Measurements from ENCODE around the gene TCF12.

The TCF12 gene

DNA sequence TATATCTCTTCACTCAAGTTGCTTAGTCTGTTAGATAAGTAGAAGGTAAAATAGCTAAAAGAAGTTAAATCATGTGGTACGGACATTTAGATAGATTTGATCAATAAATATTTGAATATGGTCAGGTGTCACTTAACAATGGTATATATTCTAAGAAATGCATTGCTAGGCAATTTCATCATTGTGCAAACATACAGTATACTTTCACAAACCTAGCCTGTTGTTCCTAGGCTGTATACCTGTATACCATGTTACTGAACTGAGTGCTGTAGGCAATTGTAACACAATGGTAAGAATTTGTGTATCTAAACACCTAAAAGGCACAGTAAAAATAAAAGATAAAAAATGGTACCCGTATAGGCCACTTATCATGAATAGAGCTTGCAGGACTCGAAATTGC is 345.1 kb downstream of the TCF12 start:
- H3K4me2 ChIP-seq (ENCODE audit: low read depth, low read length, poor library complexity, severe bottlenecking), result no peak overlapping the region
- H3K36me3 ChIP-seq (ENCODE audit: insufficient read depth, low read length), result peaks cover 39% of the 10 kb centered on the region
- H4K20me1 ChIP-seq (ENCODE audit: insufficient read depth, low read length, poor library complexity, severe bottlenecking), result no peaks in the 10 kb centered on the region
- no peaks in the 10 kb centered on the region for H3K9me2 ChIP-seq (replicated peaks; ENCODE audit: low read depth, low read length)
- H3K9ac ChIP-seq (ENCODE audit: low read depth, low read length, poor library complexity, severe bottlenecking), result no peak overlapping the region
- no peak for TF ChIP-seq EZH2phosphoT487 (IDR thresholded peaks at IDR 0.05; ENCODE audit: borderline replicate concordance)
- TF ChIP-seq, protein P1, sequence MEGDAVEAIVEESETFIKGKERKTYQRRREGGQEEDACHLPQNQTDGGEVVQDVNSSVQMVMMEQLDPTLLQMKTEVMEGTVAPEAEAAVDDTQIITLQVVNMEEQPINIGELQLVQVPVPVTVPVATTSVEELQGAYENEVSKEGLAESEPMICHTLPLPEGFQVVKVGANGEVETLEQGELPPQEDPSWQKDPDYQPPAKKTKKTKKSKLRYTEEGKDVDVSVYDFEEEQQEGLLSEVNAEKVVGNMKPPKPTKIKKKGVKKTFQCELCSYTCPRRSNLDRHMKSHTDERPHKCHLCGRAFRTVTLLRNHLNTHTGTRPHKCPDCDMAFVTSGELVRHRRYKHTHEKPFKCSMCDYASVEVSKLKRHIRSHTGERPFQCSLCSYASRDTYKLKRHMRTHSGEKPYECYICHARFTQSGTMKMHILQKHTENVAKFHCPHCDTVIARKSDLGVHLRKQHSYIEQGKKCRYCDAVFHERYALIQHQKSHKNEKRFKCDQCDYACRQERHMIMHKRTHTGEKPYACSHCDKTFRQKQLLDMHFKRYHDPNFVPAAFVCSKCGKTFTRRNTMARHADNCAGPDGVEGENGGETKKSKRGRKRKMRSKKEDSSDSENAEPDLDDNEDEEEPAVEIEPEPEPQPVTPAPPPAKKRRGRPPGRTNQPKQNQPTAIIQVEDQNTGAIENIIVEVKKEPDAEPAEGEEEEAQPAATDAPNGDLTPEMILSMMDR (conservative IDR thresholded peaks at IDR 0.05; ENCODE audit: low read length), result no peak
- H3K4me1 ChIP-seq (ENCODE audit: insufficient read depth, low read length, poor library complexity, severe bottlenecking), result no peaks in the 10 kb centered on the region
- H3K79me2 ChIP-seq (ENCODE audit: insufficient read depth, low read length), result no peaks in the 10 kb centered on the region
- H3K27me3 ChIP-seq (ENCODE audit: insufficient read depth, low read length, poor library complexity, severe bottlenecking), result no peaks in the 10 kb centered on the region
- H3K4me3 ChIP-seq (ENCODE audit: low read length, poor library complexity, severe bottlenecking), result no peak overlapping the region
- H3F3A ChIP-seq (ENCODE audit: low read depth), result no peaks in the 10 kb centered on the region
- no peaks in the 10 kb centered on the region for H3K9me3 ChIP-seq (ENCODE audit: insufficient read depth, low read depth, low read length)
- H2AFZ ChIP-seq (ENCODE audit: low read length), result no peak overlapping the region

DNA sequence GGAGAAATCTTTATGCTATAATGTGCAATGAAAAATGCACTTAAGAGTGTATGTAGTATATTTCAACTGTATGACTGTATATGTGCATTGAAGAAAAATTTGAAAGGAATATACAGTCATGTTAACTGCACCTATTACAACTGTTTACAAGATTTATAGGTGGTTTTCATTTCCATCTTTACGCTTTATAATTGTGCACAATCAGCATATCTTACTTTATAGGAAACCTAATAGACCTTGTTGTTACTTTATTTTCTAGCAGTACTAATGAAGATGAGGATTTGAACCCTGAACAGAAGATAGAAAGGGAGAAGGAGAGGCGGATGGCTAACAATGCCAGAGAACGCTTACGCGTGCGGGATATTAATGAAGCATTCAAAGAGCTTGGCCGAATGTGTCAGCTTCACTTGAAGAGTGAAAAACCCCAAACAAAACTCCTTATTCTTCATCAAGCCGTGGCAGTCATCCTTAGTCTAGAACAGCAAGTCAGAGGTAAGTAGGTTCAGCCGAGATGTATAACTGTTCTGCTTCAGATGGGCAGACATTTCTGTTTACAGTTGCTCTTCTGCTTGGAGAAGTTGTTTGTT is 354.4 kb downstream of the TCF12 start:
- no peak overlapping the region for H3K4me2 ChIP-seq (ENCODE audit: low read depth, low read length, poor library complexity, severe bottlenecking)
- H3K9me3 ChIP-seq (ENCODE audit: insufficient read depth, low read depth, low read length), result no peaks in the 10 kb centered on the region
- H3K36me3 ChIP-seq (ENCODE audit: insufficient read depth, low read length), result peaks cover 39% of the 10 kb centered on the region; the same call in 1 of the 2 replicates
- H3K9ac ChIP-seq (ENCODE audit: low read depth, low read length, poor library complexity, severe bottlenecking), result no peak overlapping the region
- no peak overlapping the region for H2AFZ ChIP-seq (ENCODE audit: low read length)
- no peaks in the 10 kb centered on the region for H3F3A ChIP-seq (ENCODE audit: low read depth)
- H3K9me2 ChIP-seq (replicated peaks; ENCODE audit: low read depth, low read length), result no peaks in the 10 kb centered on the region
- no peaks in the 10 kb centered on the region for H3K4me1 ChIP-seq (ENCODE audit: insufficient read depth, low read length, poor library complexity, severe bottlenecking)
- H4K20me1 ChIP-seq (ENCODE audit: insufficient read depth, low read length, poor library complexity, severe bottlenecking), result no peaks in the 10 kb centered on the region
- H3K79me2 ChIP-seq (ENCODE audit: insufficient read depth, low read length), result no peaks in the 10 kb centered on the region
- no peak overlapping the region for H3K4me3 ChIP-seq (ENCODE audit: low read length, poor library complexity, severe bottlenecking)
- no peaks in the 10 kb centered on the region for H3K27me3 ChIP-seq (ENCODE audit: insufficient read depth, low read length, poor library complexity, severe bottlenecking)
- TF ChIP-seq EZH2phosphoT487 (IDR thresholded peaks at IDR 0.05; ENCODE audit: borderline replicate concordance), result no peak

DNA sequence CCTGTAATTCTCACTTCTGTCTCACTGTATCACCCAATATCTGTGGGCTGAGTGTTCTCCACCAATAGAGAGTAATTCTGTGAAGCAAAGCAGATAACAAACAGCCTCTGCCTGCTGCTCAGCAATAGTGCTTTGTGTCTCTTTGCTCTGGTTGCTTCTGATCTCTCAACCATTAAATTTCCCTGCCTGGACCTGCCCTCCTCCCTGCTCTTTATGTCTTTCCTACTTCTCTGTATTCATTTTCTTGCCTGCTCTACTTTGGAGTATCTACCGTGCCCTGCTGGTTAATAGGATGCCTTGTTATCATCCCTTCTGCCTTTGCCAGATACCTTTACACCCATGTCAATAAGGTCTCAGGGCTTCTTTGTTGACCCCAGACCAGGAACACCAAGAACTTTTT is 355.0 kb downstream of the TCF12 start:
- no peak for TF ChIP-seq EZH2phosphoT487 (IDR thresholded peaks at IDR 0.05; ENCODE audit: borderline replicate concordance)
- TF ChIP-seq, protein P1 (conservative IDR thresholded peaks at IDR 0.05; ENCODE audit: low read length), result no peak
- H3K36me3 ChIP-seq (ENCODE audit: insufficient read depth, low read length), result peaks cover 35% of the 10 kb centered on the region; the same call in 1 of the 2 replicates

DNA sequence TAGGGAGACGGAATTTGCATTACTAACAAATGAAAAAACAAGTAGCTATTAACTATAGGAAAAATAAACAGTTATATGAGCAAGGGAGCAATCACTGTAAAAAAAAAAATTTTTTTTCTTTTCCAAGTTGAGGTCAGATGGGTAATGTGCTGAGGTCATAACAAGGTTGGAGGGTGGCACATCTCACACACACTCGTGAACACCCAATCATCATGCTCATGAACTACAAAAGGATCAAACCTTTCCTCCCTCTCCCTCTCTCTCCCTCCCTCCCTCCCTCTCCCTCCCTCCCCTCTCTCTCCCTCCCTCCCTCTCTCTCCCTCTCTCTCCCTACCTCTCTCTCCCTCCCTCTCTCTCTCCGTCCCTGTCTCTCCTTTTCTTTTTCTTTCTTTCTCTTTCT is 360.0 kb downstream of the TCF12 start:
- Histone ChIP-seq H3K36me3 (ENCODE audit: insufficient read depth, low read length) (peaks cover 55% of the 10 kb centered on the region), H3F3A (ENCODE audit: low read depth) (no peaks in the 10 kb centered on the region), H3K4me3 (ENCODE audit: low read length, poor library complexity, severe bottlenecking) (no peak overlapping the region), H3K9me2 (replicated peaks; ENCODE audit: low read depth, low read length) (no peaks in the 10 kb centered on the region), H3K9ac (ENCODE audit: low read depth, low read length, poor library complexity, severe bottlenecking) (no peak overlapping the region), H3K9me3 (ENCODE audit: insufficient read depth, low read depth, low read length) (no peaks in the 10 kb centered on the region), H4K20me1 (ENCODE audit: insufficient read depth, low read length, poor library complexity, severe bottlenecking) (no peaks in the 10 kb centered on the region), H2AFZ (ENCODE audit: low read length) (no peak overlapping the region), H3K4me2 (ENCODE audit: low read depth, low read length, poor library complexity, severe bottlenecking) (no peak overlapping the region), H3K27me3 (ENCODE audit: insufficient read depth, low read length, poor library complexity, severe bottlenecking) (no peaks in the 10 kb centered on the region), H3K4me1 (ENCODE audit: insufficient read depth, low read length, poor library complexity, severe bottlenecking) (no peaks in the 10 kb centered on the region), H3K79me2 (ENCODE audit: insufficient read depth, low read length) (no peaks in the 10 kb centered on the region)
- TF ChIP-seq, protein P1 (conservative IDR thresholded peaks at IDR 0.05; ENCODE audit: low read length), result no peak
- TF ChIP-seq EZH2phosphoT487 (IDR thresholded peaks at IDR 0.05; ENCODE audit: borderline replicate concordance), result no peak

More for the DNA sequence above, 355.0 kb downstream of the TCF12 start:
- Histone ChIP-seq H3K79me2 (ENCODE audit: insufficient read depth, low read length) (no peaks in the 10 kb centered on the region), H3K4me1 (ENCODE audit: insufficient read depth, low read length, poor library complexity, severe bottlenecking) (no peaks in the 10 kb centered on the region), H3F3A (ENCODE audit: low read depth) (no peaks in the 10 kb centered on the region), H3K27me3 (ENCODE audit: insufficient read depth, low read length, poor library complexity, severe bottlenecking) (no peaks in the 10 kb centered on the region), H3K9ac (ENCODE audit: low read depth, low read length, poor library complexity, severe bottlenecking) (no peak overlapping the region), H4K20me1 (ENCODE audit: insufficient read depth, low read length, poor library complexity, severe bottlenecking) (no peaks in the 10 kb centered on the region), H2AFZ (ENCODE audit: low read length) (no peak overlapping the region), H3K4me2 (ENCODE audit: low read depth, low read length, poor library complexity, severe bottlenecking) (no peak overlapping the region), H3K9me3 (ENCODE audit: insufficient read depth, low read depth, low read length) (no peaks in the 10 kb centered on the region), H3K4me3 (ENCODE audit: low read length, poor library complexity, severe bottlenecking) (no peak overlapping the region), H3K9me2 (replicated peaks; ENCODE audit: low read depth, low read length) (no peaks in the 10 kb centered on the region)
